Coronary artery (tissue), 2 donors: ENCODE data around the gene DCUN1D1.

ENCODE experiments used
- DNase-seq: peaks from one replicate; pipeline ENCODE4 v3.0.0-alpha.2; 2017; ENCODE audit warnings: low spot score
- H3K27ac ChIP-seq, 2 donors: fragments of 200-600 bp; sonication (generic); one replicate each; pipeline ENCODE4 v1.5.1; 2016 to 2019
- H3K4me3 ChIP-seq: fragments of 200-600 bp; sonication (generic); 2 replicates; pipeline ENCODE4 v1.5.1; 2016; ENCODE audit warnings: mild to moderate bottlenecking, moderate library complexity
- TF ChIP-seq, protein P1 (sequence below): fragments of 200-600 bp; sonication (generic); IDR thresholded peaks from one replicate; pipeline ENCODE4 v1.5.1; 2019; ENCODE audit warnings: antibody characterized with exemption

DCUN1D1 gene

DNA sequence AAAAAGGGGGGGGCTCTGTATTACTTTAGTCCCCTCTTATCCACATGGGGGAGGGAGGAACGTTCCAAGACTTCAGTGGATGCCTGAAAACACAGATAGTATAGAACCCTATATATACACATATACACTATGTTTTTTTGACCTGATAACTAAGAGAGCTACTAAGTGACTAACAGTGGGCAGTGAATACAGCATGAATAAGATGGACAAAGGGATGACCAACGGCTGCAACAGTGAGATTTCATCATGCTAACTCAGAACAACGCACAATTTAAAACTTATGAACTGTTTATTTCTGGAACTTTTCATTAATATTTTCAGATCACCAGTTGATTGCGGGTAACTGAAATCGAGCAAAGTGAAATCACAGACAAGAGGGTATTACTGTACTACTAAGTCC is 7.3 kb downstream of the DCUN1D1 start:
- TF ChIP-seq, protein P1, sequence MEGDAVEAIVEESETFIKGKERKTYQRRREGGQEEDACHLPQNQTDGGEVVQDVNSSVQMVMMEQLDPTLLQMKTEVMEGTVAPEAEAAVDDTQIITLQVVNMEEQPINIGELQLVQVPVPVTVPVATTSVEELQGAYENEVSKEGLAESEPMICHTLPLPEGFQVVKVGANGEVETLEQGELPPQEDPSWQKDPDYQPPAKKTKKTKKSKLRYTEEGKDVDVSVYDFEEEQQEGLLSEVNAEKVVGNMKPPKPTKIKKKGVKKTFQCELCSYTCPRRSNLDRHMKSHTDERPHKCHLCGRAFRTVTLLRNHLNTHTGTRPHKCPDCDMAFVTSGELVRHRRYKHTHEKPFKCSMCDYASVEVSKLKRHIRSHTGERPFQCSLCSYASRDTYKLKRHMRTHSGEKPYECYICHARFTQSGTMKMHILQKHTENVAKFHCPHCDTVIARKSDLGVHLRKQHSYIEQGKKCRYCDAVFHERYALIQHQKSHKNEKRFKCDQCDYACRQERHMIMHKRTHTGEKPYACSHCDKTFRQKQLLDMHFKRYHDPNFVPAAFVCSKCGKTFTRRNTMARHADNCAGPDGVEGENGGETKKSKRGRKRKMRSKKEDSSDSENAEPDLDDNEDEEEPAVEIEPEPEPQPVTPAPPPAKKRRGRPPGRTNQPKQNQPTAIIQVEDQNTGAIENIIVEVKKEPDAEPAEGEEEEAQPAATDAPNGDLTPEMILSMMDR, result no peak
- DNase-seq, result no peak
- H3K27ac ChIP-seq, result no peak overlapping the region
- H3K4me3 ChIP-seq, result no peak overlapping the region

DNA sequence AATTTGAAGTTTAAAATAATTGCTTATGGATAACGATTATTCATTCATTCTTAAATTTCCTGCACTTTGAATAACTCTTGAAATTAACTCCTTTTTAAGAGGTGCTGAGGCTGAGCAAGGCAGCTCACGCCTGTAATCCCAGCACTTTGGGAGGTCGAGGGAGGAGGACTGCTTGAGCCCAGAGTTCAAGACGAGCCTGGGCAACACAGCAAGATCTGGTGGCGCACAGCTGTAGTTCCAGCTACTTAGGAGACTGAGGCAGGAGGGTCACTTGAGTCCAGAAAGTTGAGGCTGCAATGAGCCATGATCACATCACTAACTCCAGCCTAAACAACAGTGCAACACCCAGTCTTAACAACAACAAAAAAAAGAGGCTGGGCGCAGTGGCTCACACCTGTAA is 8.0 kb downstream of the DCUN1D1 start:
- H3K4me3 ChIP-seq, result no peak overlapping the region
- TF ChIP-seq, protein P1, result no peak
- no peak overlapping the region for H3K27ac ChIP-seq
- DNase-seq, result no peak

DNA sequence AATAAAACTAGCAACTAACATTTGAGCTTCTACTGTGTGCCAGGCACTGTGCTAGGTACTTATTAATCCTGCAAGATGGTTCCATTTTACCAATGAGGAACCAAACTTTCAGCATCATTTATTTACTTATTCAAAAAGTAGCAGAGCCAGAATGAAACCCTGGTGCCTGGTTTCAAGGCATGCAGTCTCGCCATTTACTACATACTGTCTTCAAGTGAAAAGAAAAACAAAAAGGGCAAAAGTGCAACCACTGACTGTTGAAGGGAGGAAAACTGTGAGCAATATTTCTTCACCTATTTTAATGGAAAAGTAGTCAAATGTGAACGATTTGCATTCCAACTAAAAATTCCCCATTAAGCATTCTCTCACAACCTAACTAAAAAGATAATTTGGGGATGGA is 8.7 kb downstream of the DCUN1D1 start:
- Histone ChIP-seq H3K4me3 (no peak overlapping the region), H3K27ac (no peak overlapping the region)
- DNase-seq, result no peak
- TF ChIP-seq, protein P1, result no peak

DNA sequence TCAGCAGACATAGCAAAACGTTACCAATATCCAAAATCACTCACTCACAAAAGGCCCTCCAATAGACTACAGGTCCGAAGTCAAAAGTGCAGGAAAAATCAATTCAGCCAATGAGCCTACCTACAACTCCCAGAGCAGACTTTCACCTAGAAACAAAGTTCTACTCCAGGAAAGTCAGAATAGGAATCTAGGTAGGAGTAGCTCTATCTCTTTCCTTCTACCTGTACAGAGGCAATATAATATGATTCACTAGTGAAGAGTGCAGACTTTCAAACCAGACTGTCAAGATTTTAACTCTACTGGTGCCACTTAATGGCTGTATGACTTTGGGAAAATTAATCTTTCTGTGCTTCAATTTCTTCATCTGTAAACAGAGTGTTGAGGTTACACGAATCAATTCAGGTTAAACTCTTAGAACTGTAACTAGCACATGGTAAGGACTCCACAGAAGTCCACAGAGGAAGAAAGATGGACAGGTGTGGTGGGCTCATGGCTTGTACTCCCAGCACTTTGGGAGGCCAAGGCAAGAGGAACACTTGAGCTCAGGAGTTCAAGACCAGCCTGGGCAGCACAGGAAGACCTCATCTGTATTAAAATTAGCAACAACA is 9.4 kb downstream of the DCUN1D1 start:
- no peak overlapping the region for H3K4me3 ChIP-seq
- TF ChIP-seq, protein P1, result no peak
- no peak for DNase-seq

DNA sequence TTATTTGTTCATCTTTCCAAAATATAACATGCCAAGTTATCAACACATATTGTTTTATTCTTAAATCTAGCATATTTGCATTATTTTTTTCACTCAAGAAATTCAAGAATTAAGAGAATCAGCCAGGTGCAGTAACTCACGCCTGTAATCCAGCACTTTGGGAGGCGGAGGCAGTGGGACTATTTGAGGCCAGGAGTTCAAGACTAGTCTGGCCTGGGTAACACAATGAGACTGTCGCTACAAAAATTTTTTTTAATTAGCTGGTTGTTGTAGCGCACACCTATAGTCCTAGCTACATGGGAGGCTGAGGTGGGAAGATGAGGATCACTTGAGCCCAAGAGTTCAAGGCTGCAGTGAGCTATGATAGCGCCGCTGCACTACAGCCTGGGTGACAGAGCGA is 10.5 kb downstream of the DCUN1D1 start:
- Histone ChIP-seq H3K4me3 (no peak overlapping the region), H3K27ac (no peak overlapping the region)
- no peak for DNase-seq
- TF ChIP-seq, protein P1, result no peak

More for the DNA sequence above, 9.4 kb downstream of the DCUN1D1 start:
- H3K27ac ChIP-seq, result no peak overlapping the region

DNA sequence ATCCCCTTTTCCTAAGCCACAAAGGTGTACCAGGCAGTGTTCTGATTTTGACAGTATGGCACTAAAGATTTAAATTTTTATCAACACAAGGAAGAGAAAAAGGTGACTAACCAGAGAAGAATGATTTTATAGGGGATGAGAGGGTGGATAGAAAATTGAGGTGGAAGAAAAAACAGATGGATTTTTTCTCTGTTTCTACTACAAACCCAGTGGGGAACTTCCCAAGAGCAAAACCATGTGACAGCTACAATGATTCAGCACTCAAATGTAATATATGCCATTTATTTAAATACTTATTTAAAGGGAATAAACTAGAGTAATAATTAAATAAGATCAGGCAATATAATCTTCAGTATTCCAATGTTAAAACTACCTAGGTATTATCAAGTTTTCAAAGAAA is 11.1 kb downstream of the DCUN1D1 start:
- Histone ChIP-seq H3K27ac (no peak overlapping the region), H3K4me3 (no peak overlapping the region)
- DNase-seq, result no peak
- TF ChIP-seq, protein P1, result no peak
